ENCODE data around the gene KCNMB2.

DNA sequence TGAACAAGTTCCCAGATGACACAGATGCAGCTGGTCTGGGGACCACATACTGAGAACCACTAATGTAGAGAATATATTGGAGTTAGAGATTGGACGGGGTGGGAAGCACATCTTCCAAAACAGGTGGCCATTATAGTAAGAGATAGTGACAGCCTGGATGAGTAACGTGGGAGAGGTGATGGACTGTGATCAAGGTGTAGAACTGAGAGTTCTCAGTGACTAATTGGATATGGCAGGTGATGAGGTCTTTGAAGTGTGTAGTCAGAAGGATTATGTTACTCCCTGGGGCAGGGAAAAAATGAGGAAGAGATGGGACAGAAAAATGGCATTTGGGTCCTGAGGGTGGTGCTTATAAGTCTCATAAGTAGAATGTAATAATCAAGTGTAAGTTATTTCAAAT, 66.6 kb downstream of the KCNMB2 start:
- TF ChIP-seq EZH2 (IDR thresholded peaks at IDR 0.05; ENCODE audit: insufficient read depth, poor library complexity, severe bottlenecking) (no peak), EZH2phosphoT487 (IDR thresholded peaks at IDR 0.05; ENCODE audit: insufficient read depth, low read depth) (no peak)

Measured in GM23248 (cell line).